HG02938 (cell line): ENCODE measurements around the gene DCANP1.

Experiments used
- ATAC-seq: cut with Tn5 transposase; IDR thresholded peaks from one replicate; pipeline ENCODE4 v1.9.1; 2021; ENCODE audit warnings: mild to moderate bottlenecking, moderate library complexity; ENCODE audit not compliant: unreplicated experiment

The DCANP1 gene

DNA sequence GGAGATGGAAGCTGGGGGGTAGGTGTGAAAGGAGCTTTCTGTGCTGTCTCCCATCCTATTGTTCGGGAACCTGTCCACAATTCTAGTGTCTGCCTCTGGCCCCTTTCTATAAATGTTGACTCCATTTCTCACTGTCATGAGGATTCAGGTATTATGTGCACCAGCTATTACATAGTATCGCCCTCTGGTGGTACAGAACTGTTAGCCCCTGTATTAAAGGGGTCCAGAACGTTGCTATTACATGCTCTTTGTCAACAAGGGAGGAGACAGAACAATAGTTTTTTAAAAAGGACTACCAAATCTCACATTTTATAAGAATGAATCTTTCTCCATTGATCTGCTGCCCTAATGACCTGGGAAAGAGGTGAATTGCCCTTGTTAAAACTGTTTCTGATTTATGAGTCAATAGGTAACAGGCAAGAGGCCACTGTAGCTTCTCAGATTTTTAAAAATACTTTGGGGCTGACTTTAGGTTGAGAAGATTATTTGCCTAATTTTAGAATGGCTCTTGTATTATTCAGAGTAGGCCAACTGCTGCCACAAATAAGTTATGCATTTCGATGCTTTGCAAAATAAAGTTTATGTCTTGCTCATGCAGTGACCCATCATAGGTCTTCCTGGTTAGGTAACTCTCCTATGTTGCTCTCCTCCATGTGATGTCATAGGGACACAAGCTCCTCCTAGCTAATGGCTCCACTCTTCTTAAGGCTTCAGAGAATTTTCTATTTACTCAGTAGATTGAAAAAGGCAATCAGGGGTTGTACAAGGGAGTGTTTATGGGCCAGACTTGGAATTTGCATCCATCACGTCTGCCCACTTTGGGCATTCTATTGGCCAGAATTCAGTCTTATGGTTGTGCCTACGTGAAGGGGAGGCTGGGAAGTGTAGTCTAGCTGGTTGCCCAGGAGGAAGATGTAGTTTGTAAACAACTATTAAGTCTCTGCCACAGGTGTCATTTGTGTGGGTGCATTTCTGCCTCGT lies 20.8 kb downstream of the DCANP1 start:
- ATAC-seq = peak; percentile 93

DNA sequence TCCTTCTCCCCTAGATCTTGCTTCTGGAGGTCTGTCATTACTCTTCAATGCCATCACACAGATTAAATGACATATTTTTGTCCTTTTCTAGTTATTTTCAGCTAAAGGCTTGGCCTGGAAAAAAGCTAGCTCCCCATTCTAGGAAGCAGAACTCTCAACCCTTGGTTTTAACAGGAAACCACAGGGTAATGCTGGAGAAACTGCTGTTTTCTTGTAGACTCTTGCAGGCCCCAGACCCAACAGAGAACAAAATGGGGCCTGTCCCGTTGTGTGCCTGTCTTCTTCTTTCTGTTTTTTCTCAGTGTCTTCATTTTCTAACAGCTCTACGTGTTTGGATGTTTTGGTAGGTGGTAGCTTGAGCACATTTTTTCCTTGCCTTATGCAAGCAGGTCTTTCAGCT lies 21.5 kb downstream of the DCANP1 start:
- ATAC-seq = no peak

DNA sequence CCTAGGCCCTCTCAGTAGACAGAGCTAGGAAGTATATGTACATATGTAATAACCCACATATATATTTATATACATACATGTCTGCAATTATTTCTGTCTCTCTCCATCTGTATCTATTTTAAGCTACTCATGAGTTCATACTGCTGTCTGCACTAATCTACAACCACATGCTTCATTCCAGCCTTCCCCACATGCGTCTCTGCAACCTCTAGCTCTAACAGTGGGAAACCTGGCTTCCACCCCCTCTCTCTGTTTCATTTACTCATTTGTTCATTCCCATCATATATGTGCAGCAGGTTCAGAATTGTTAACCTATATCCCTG lies 23.3 kb downstream of the DCANP1 start:
- no peak for ATAC-seq

DNA sequence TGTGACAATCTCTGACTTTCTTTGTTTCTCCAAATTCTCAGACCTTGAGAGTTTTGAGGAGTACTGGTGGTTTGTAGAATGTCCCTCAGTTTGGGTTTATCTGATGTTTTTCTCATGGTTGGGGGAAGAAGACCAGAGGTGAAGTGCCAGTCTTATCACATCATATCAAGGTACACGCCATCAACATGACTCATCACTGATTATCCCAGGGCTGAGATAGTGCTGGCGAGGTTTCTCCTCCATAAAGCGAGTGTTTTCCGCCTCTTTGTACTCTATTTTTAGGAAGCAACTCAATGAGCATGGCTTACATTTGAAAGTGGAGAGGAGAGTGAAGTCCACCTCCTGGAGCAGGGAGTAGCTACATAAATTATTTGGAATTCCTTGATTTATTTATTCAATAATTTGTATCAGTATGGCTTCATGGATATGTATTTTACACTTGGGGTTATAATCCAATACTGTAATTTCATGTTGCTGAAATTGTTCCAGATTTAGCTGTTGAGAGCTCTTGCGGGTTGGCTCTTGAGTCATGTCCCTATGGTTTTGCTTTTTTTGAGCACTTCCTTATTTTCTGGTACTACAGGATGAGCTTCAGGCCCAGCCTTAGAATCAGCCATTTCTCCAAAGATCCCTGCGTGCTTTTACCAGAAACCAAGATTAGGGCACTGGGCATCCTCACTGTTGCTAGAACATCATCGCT lies 23.9 kb downstream of the DCANP1 start:
- ATAC-seq = no peak

DNA sequence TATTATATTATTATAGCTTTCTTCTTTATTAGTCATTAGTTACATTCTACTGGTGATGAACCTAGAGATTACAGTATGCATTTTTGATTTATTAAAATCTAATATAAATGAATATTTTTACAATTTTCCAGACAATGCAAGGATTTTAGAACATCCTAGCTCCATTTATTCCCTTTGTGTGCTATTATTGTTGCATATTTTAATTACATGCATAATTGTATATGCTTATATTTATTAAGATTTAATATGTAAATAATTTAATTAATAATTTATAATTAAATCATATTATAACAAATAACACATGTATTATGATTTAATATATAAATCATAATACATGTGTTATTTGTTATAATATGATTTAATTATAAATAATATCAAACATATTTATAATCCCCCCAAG lies 24.7 kb downstream of the DCANP1 start:
- ATAC-seq = no peak

DNA sequence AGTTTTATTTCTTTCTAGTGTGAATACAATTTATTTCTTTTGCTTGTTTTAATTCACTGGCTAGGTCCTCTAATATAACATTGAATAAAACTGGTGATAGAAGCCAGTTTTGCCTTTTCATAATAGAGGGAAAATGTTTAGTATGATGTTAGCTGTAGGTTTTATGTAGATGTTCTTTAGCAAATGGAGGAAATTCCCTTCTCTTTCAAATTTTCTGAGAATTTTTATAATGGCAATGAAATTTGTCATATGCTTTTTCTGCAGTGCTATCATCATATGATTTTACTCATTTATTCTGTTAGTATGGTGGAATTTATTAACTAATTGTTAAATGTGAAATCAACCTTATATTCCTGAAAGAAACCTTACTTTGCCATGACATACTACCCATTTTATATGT lies 30.1 kb downstream of the DCANP1 start:
- no peak for ATAC-seq

DNA sequence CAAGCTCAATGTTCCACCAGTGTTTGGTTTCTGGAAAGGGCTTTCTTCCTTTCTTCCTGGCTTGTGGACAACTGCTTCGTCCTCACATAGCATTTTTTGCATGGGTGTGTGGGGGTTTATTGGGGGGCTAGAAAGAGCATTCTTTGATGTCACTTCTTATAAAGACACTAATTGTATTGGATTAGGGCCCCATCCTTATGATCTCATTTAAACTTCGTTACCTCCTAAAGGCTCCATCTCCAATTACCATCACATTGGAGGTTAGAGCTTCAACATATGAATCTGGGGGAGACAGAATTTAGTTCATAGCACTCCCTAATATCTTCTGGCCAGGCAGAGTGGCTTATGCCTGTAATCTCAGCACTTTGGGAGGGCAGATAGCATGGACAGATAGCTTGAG lies 42.1 kb downstream of the DCANP1 start:
- ATAC-seq = no peak

DNA sequence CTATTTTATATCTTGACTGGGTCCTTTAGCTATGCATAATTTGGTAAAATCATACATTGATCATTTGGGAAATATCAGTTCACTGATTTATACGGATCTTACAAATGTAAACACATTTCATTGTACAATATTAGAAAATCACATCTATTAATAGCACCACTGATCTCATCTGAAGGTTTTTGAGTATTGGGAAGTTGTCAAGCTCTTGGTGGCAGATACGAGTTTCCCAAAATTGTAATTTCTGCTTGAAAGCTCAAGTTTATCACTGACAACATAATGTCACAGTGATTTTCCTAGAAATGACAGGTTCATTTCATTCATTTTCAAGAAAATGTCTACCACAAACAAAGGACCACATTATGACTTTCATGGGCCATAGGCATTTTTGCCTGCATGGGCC lies 45.1 kb downstream of the DCANP1 start:
- no peak for ATAC-seq

DNA sequence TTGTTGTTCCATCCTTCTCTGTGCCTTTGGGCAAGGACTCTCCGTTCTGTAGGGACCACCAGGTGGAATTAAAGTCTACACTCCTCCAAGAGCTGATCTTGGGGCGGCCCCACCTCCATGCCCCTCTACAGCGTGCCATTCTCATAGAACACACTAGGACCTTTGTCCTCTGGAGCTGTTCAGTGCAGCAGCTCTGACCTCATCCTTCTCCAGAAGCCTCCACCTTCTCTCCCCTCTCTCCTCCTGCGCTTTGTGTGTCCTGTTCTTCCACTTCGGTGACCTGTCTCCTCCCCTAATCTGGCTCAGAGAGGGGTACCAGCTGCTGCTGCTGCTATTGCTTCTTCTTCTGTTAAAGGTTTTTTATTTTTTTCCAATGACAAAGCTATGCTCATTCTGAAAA lies 46.3 kb downstream of the DCANP1 start:
- ATAC-seq = no peak

DNA sequence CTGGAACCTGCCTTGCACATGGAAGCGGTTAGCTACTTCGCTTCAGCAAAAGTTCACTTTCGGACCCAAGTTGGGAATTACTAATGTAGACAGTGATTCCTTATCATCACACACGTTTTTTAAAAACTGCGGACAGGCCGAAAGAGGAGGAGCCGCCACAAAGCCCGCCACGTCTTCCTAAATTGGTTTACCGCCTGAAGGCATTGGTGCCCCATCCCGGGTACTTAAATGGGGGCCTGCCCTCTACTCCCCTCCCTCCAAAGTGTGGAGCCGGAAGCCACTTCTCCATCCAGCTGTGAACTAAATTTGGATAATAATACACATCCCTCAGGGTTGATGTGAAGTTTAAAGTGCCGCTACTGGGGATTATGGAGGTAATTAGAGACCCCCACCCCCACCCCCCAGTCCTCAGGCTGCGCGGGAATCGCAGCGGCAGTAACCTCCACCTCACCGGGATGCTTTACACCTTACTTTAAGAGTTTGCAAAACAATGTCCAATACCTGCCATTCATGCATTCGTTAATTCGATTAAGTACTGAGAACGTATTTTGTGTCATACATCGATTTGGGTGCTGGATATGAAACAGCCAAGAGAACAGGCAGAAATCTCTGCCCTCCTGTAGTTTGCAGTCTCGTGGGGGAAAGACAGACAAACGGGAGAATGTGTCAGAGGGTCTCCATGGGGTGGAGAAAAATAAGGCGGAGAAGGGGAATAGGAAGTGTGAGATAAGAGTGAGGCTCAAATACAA lies 47.2 kb downstream of the DCANP1 start:
- no peak for ATAC-seq

DNA sequence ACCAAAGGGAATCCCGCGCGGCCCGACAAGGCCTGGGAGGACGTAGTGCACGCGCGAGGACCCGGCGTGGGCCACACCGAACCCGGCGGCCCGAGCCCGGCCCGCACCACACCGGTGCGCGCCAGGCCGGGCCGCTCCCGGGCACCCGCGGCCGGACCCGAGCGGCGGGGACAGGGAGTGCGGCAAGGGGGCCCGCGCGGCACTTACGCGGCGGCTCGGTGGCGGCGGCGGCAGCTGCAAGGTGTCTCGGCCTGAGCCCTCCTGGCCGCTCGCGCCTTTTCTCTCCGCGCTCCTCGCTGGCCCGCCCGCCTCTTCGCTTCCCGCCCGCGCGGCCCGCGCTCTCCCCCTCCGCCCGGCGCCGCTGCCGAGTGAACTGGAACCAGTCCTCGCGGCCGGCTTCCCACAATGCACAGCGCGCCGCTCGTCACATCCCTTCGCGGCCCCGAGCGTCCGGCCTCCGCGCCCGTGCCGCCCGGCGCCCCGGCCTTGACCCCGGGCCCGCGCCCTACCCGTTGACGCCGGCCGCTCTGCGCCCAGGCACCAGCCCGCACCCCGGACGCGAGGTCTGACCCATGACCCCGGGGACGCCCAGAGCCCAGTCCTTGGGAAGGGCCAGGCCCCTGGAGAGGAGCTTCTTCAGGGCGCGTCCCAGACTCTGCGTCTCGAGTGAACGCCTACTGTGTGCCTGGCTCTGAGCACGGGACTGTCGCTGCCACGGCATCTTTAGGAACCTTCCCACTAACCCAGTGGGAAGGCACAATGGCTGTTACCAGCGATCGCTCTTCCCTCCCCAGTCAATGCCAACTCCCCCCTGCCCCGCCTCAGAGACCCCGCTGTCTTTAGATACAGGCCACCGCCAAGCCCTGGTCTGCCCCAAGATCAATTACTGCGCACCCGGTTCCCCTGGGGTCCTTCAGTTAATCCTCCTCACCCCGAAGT lies 48.0 kb downstream of the DCANP1 start, which contains the start of gene MACROH2A1:
TSS of gene MACROH2A1 (minus strand) at position 377 of the 939 bp plus-strand sequence. CDS start 10,138 bp downstream, outside the sequence.
- ATAC-seq = peak; percentile 73

DNA sequence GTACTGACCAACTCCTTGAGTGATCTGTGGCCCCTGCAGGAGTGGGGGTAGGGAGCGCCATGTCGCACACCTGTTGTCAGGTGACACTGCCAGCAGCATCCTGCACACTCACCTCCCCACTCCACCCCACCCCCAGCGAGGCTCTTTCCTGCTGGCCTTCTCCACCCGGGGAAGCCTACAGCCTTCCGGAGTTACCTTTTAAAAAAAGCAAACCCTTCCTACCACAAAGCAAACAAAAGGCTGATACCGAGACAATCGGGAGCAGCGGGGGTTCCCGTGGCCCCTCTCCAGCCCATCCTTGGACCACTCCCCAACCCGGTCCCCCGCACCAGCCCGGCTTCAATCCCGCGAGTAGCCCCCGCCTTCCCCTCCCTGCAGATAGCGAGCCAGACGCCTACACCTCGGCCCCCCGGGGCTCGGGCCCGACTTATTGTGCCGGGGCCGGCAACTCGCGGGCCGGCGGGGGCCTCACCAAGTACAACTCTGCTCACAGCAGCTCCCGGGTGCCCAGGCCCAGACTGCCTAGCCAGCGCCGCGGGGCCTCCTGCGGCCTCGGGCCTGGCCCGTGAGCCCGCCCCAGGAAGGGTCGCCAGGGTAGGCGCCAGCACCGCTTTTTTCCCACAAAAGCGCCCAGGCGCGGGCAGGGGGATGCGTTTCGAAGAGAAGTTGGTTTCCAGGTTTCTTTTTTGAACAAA lies 48.8 kb downstream of the DCANP1 start:
- peak; percentile 40 for ATAC-seq

DNA sequence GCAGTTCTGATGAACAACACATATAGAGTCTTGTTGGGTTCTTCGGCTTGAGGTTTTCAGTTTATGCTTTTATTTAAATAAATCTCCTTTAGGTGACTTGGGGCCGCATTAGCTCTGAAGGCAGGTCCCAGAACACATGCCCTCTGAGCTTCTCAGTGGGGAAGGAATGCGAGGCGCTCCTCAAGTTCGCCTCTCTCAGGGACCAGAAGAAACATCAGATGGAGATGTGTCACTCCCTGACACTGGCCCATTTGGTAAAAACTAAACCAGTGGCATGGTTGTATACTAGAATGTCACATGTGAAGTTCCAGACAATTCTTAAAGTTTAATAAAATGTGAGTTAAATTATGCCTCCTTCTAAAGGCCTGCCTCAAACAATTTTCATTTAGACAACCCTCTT lies 50.1 kb downstream of the DCANP1 start:
- ATAC-seq = no peak

DNA sequence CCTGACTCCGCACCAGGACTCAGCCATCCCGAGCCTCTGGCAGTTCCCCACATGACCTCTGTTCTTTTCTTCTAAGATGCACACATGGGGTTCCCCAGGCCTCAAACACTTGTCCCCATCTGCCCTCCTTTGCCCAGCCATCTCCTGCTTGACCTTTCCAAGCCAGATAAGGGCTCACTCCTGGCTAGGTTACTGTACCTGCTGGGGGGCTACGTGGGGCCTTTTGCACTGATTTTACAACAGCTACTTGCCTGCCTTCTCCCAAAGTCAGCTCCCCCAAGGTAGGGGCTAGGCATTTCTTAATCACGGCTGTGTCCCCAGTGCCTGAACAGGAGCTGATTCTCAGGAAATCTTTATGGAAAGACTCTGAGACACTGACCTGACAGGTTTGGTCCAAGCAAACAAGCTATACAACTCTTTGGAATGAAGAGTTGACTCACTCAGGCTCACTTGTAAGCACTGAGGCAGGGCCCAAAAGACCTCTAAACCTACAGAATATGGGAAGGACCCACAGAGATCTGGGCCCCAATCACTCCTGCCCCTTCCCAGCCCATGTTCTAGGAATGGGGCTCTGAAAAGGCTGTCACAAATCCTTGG lies 50.6 kb downstream of the DCANP1 start:
- no peak for ATAC-seq

DNA sequence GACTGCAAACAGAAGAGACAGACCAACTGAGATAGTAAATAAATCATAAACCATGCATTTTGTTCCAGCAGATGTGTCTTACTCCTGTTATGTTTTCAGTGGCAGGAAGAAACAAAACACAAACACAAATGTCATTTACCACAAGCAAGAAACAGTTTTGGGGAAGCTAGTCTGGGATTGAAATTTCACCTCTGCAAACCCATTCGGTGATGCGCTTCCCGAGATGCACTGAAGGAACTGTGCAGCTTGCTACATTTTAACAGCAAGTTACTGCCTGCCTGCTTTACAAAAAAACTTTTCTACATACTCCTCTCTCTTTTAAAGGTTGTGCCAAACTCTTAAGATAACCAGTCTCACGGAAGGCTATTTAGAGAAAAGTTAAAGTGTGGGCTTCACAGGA lies 51.3 kb downstream of the DCANP1 start:
- no peak for ATAC-seq

DNA sequence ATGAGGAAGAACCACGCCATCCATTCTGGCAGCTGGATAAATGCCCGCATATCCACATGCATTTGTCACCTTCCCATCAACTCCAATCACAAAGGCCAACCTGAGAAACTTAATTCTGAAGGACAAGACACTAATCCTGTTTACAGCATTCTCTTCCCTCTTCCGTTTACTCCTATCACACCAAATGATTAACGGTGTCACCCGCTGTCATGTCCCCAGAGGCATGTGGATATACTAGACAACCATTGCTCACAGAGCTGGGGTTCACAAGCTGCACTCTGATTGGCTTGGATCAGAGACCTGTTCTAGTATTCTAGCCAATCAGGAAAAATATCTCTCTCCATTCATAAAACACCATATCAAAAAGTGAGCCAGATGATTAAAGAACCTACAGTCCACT lies 51.7 kb downstream of the DCANP1 start:
- no peak for ATAC-seq
